NCI-H82 treated with DMSO at 0.1 percent for 48 hours (cell line): ENCODE measurements around the gene KIFBP.
"Not testable (repeated sequence)": the region's sequence is repeated elsewhere in the genome, so short reads cannot be mapped to it uniquely, and the experiment has no call there.

ENCODE experiments used
- DNase-seq: peaks from one replicate; lab custom pipeline; 2025; ENCODE audit not compliant: unreplicated experiment; lab: John Stamatoyannopoulos, UW

The KIFBP gene

GRCh38 chr10:68988530-68989316, at the start of gene KIFBP:
Gene KIFBP (plus strand): TSS chr10:68988803. CDS start chr10:68988833, 30 bp downstream.
- peak; percentile 84 for DNase-seq

- DNase-seq = no peak
Measured at GRCh38 chr10:68938884-68939283, 49.7 kb upstream of the KIFBP start.

- not testable (repeated sequence) for DNase-seq
Measured at GRCh38 chr10:68940917-68941316, 47.7 kb upstream of the KIFBP start.

- no peak for DNase-seq
Measured at GRCh38 chr10:68950598-68950997, 38.0 kb upstream of the KIFBP start.

- DNase-seq = no peak
Measured at GRCh38 chr10:68954904-68955303, 33.7 kb upstream of the KIFBP start.

GRCh38 chr10:68955355-68955831, 33.2 kb upstream of the KIFBP start:
- no peak for DNase-seq

GRCh38 chr10:68955832-68956532, 32.6 kb upstream of the KIFBP start, which contains the start of gene DDX21:
Gene DDX21 (plus strand): TSS chr10:68956170. CDS start chr10:68956226, 56 bp downstream.
- peak; percentile 60 for DNase-seq

- no peak for DNase-seq
Measured at GRCh38 chr10:68957284-68957615, 31.4 kb upstream of the KIFBP start.

- DNase-seq = no peak
Measured at GRCh38 chr10:68957654-68958053, 30.9 kb upstream of the KIFBP start.

GRCh38 chr10:68959695-68960527, 28.7 kb upstream of the KIFBP start:
- DNase-seq = no peak

GRCh38 chr10:68963151-68963550, 25.5 kb upstream of the KIFBP start:
- no peak for DNase-seq

GRCh38 chr10:68973975-68974374, 14.6 kb upstream of the KIFBP start:
- no peak for DNase-seq

GRCh38 chr10:68975936-68976473, 12.6 kb upstream of the KIFBP start:
- not testable (repeated sequence) for DNase-seq

GRCh38 chr10:68979738-68980137, 8.9 kb upstream of the KIFBP start:
- DNase-seq = not testable (repeated sequence)

GRCh38 chr10:68981074-68981473, 7.5 kb upstream of the KIFBP start:
- no peak for DNase-seq

GRCh38 chr10:68982389-68982788, 6.2 kb upstream of the KIFBP start:
- DNase-seq = no peak

- DNase-seq = no peak
Measured at GRCh38 chr10:68987611-68988010, 992 bp upstream of the KIFBP start.

- DNase-seq = no peak
Measured at GRCh38 chr10:68989317-68989990, 851 bp downstream of the KIFBP start.

- DNase-seq = no peak
Measured at GRCh38 chr10:68992636-68993440, 4.2 kb downstream of the KIFBP start.

- no peak for DNase-seq
Measured at GRCh38 chr10:68997211-68997610, 8.6 kb downstream of the KIFBP start.
